ENCODE measurements around the gene DNAAF3. TPM values are rescaled to one million over a fixed set of nuclear protein-coding genes. Genes with fewer than 3 reads are reported as not detected.

The DNAAF3 gene
- total RNA-seq, 1 donor from 2014 or later, result 10.4 TPM

DNA sequence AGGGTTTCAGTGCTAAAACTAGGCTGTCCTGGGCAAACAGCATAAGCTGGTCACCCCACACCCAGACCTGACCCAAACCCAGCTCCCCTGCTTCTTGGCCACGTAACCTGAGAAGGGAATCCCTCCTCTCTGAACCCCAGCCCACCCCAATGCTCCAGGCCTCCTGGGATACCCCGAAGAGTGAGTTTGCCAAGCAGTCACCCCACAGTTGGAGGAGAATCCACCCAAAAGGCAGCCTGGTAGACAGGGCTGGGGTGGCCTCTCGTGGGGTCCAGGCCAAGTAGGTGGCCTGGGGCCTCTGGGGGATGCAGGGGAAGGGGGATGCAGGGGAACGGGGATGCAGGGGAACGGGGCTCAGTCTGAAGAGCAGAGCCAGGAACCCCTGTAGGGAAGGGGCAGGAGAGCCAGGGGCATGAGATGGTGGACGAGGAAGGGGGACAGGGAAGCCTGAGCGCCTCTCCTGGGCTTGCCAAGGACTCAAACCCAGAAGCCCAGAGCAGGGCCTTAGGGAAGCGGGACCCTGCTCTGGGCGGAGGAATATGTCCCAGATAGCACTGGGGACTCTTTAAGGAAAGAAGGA is 51.8 kb downstream of the DNAAF3 start:
- Mint-ChIP-seq H3K4me3 (peak overlapping the region; percentile 92), H3K4me1 (peaks cover 44% of the 10 kb centered on the region), H3K27ac (ENCODE audit: unreplicated experiment) (no peak overlapping the region), H3K9me3 (no peaks in the 10 kb centered on the region), H3K36me3 (ENCODE audit: low read depth) (no peaks in the 10 kb centered on the region), H3K27me3 (ENCODE audit: low read depth) (peaks cover 4% of the 10 kb centered on the region)
- DNase-seq (ENCODE audit: low read depth, low spot score), result no peak
- TF ChIP-seq, protein P1, sequence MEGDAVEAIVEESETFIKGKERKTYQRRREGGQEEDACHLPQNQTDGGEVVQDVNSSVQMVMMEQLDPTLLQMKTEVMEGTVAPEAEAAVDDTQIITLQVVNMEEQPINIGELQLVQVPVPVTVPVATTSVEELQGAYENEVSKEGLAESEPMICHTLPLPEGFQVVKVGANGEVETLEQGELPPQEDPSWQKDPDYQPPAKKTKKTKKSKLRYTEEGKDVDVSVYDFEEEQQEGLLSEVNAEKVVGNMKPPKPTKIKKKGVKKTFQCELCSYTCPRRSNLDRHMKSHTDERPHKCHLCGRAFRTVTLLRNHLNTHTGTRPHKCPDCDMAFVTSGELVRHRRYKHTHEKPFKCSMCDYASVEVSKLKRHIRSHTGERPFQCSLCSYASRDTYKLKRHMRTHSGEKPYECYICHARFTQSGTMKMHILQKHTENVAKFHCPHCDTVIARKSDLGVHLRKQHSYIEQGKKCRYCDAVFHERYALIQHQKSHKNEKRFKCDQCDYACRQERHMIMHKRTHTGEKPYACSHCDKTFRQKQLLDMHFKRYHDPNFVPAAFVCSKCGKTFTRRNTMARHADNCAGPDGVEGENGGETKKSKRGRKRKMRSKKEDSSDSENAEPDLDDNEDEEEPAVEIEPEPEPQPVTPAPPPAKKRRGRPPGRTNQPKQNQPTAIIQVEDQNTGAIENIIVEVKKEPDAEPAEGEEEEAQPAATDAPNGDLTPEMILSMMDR (conservative IDR thresholded peaks at IDR 0.05), result no peak

DNA sequence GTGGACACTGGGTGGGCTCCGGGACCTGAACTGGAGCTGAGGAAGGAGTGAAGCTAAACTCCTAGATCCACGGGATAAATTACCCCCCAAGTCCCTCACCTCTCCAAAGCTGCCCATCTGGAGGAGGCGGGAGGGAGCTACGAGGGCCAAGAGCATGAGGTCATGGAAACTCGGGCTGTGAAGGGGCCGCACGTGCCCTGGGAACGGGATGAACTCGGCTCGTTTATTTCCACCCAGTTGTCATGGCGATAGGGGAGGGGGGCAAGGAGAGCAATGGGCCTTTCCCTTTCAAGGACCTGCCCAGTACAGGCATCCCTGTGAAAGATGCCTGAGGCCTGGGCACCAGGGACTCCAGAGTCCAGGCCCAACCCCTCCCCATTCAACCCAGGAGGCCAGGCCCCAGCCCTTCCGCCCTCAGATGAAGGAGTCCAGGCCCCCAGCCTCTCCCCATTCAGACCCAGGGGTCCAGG is 52.8 kb downstream of the DNAAF3 start:
- Mint-ChIP-seq H3K4me3 (peak overlapping the region; percentile 89), H3K36me3 (ENCODE audit: low read depth) (peaks cover 3% of the 10 kb centered on the region), H3K27me3 (ENCODE audit: low read depth) (peaks cover 3% of the 10 kb centered on the region), H3K9me3 (no peaks in the 10 kb centered on the region), H3K27ac (ENCODE audit: unreplicated experiment) (peak overlapping the region; percentile 94), H3K4me1 (peaks cover 40% of the 10 kb centered on the region)
- DNase-seq (ENCODE audit: low read depth, low spot score), result peak; percentile 65
- TF ChIP-seq, protein P1 (conservative IDR thresholded peaks at IDR 0.05), result no peak

DNA sequence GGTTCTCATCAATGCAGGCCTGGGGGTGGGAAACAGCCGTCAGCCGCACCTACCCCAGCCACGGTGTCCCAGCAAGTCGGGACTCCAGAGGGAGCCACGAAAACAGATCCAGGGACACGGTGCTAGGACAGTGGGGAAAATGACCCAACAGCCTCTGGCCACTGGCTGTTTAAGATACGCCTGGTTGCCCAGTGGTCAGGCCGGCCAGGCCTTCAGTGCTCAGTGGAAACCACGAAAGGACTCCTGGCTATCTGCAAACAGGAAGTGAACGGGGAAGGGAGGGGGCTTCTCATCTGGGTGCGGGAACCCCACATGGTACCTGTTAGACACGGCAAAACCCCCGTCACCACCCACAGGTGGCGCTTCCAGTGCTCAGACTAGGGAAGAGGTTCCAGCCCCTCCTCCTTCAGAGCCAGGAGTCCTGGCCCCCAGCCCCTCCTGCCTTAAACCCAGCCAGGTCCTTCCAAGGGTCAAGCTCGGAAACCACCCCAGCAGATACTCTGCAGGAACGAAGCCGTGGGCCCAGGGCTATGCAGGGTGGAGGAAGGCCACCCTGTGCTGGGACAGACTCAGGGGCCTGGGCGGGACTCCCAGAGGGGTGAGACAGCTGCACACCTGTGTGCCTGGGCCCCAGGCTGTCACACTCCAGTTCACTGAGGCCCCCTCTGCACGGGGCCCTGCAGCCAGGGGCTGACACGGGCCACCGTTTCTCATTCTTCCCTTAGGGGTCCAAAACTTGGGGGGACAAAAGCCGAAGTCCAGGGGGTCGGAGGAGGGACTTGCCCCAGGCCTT is 53.4 kb downstream of the DNAAF3 start:
- DNase-seq (ENCODE audit: low read depth, low spot score), result no peak
- H3K36me3 Mint-ChIP-seq (ENCODE audit: low read depth), result peaks cover 4% of the 10 kb centered on the region
- H3K27me3 Mint-ChIP-seq (ENCODE audit: low read depth), result peaks cover 3% of the 10 kb centered on the region
- peak overlapping the region; percentile 89 for H3K4me3 Mint-ChIP-seq
- H3K9me3 Mint-ChIP-seq, result no peaks in the 10 kb centered on the region
- TF ChIP-seq, protein P1 (conservative IDR thresholded peaks at IDR 0.05), result no peak
- peaks cover 36% of the 10 kb centered on the region for H3K4me1 Mint-ChIP-seq
- H3K27ac Mint-ChIP-seq (ENCODE audit: unreplicated experiment), result peak overlapping the region; percentile 94

DNA sequence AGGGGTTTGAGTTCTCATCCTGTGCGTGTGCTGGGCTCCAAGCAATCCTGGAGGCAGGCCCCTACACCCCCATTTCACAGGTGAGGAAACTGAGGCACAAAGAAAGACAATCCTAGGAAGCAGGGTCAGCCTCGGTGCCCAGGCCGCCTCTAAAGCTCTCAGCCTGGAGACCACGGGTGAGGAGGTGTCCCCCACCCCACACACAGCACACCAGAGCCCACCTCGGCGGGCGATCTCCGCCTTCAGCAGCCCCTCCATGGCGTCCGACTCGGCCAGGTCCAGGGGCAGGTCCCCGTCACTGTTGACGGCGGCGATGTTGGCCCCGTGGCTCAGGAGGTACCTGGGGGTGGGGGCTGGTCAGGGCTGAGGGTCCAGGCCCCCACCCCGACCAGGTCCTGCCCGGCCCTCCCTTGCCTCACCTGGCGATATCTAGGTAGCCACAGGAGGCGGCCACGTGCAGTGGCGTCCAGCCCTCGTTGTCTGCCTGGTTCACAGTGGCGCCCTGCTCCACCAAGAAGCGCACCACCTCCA is 54.1 kb downstream of the DNAAF3 start:
- H3K36me3 Mint-ChIP-seq (ENCODE audit: low read depth), result peaks cover 4% of the 10 kb centered on the region
- DNase-seq (ENCODE audit: low read depth, low spot score), result no peak
- no peak overlapping the region for H3K4me3 Mint-ChIP-seq

DNA sequence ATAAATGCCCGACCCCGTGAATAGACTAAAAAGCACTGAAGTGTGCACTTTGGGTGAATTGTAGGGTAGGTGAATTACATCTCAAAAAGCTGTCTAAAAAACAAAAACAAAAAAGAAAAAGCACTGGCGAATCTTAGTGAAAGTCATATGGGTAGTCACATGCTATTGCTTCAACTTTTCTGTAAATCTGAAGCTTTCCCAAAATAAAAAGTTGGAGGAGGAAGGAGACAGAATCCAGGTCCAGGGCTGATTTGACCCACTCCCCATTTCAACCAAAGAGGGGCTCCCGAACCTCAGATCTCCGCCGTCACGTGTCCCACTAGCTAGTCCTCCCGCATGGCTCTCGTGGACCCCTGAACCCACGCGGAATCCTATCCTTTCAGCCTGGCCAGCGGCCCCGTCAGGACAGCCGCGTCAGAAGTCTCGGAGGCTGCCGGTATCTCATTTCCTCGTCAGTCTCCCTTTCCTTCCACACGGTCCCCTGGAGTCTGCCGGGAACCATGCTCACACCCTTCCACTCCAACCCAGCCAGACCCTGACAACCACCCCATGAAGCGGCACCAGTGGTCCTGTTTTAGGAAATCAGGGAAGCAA is 55.1 kb downstream of the DNAAF3 start:
- Mint-ChIP-seq H3K27ac (ENCODE audit: unreplicated experiment) (no peak overlapping the region), H3K4me1 (peaks cover 25% of the 10 kb centered on the region), H3K4me3 (no peak overlapping the region), H3K9me3 (no peaks in the 10 kb centered on the region), H3K27me3 (ENCODE audit: low read depth) (no peaks in the 10 kb centered on the region), H3K36me3 (ENCODE audit: low read depth) (peaks cover 4% of the 10 kb centered on the region)
- no peak for DNase-seq (ENCODE audit: low read depth, low spot score)
- TF ChIP-seq, protein P1 (conservative IDR thresholded peaks at IDR 0.05), result no peak

More for the DNA sequence above, 54.1 kb downstream of the DNAAF3 start:
- no peak overlapping the region for H3K27ac Mint-ChIP-seq (ENCODE audit: unreplicated experiment)
- no peaks in the 10 kb centered on the region for H3K27me3 Mint-ChIP-seq (ENCODE audit: low read depth)
- peaks cover 31% of the 10 kb centered on the region for H3K4me1 Mint-ChIP-seq
- TF ChIP-seq, protein P1 (conservative IDR thresholded peaks at IDR 0.05), result no peak
- H3K9me3 Mint-ChIP-seq, result no peaks in the 10 kb centered on the region
